H1 (cell line): Measurements from ENCODE around the gene NCF4. TPM values are rescaled to one million over a fixed set of nuclear protein-coding genes. Genes with fewer than 3 reads are reported as not detected.

Experiments
- CTCF ChIA-PET: fragments of 300-600 bp; sonication (Branson Sonifier 250); formaldehyde crosslinking; loops from one replicate; lab custom pipeline; 2021; ENCODE audit not compliant: partially characterized antibody; lab: Charles Lee
- POLR2A ChIA-PET: fragments of 300-600 bp; sonication (Branson Sonifier 250); formaldehyde crosslinking; loops from one replicate; lab custom pipeline; 2021; ENCODE audit warnings: inconsistent platforms; ENCODE audit not compliant: partially characterized antibody; lab: Charles Lee
- DNase-seq, 2 experiments: peaks; one replicate each; pipeline versions ENCODE4 v3.0.0 to v3.0.0-alpha.2; 2010 to 2022; ENCODE audit warnings: low spot score in 2 of 2, low read depth in 1 of 2, mixed read lengths in 1 of 2
- FAIRE-seq: peaks from 2 replicates; lab custom pipeline; 2011; peaks lifted over from hg19 to GRCh38; lab: Jason Lieb, UNC
- H2AFZ ChIP-seq: 2 replicates; pipeline ENCODE4 v1.8.1; 2012; ENCODE audit warnings: low read length, inconsistent platforms
- H2AK5ac ChIP-seq: 2 replicates; pipeline ENCODE4 v1.6.1; 2013; ENCODE audit warnings: low read depth, low read length
- H2BK120ac ChIP-seq: replicated peaks from 2 replicates; pipeline ENCODE3; 2013; ENCODE audit warnings: low read depth, low read length, inconsistent platforms
- H2BK12ac ChIP-seq: 2 replicates; pipeline ENCODE4 v1.6.1; 2013; ENCODE audit warnings: low read depth, low read length
- H2BK15ac ChIP-seq: 2 replicates; pipeline ENCODE4 v1.6.1; 2013; ENCODE audit warnings: low read length
- H2BK20ac ChIP-seq: 2 replicates; pipeline ENCODE4 v1.6.1; 2013; ENCODE audit warnings: low read length
- H2BK5ac ChIP-seq: 2 replicates; pipeline ENCODE4 v1.6.1; 2013; ENCODE audit warnings: low read depth, low read length
- H3K14ac ChIP-seq: 2 replicates; pipeline ENCODE4 v1.6.1; 2013; ENCODE audit warnings: inconsistent platforms; ENCODE audit not compliant: insufficient read length
- H3K18ac ChIP-seq: 2 replicates; pipeline ENCODE4 v1.6.1; 2013; ENCODE audit warnings: low read length; ENCODE audit errors: extremely low read depth
- H3K23ac ChIP-seq: 2 replicates; pipeline ENCODE4 v1.6.1; 2013; ENCODE audit warnings: inconsistent platforms; ENCODE audit not compliant: insufficient read length
- H3K23me2 ChIP-seq: 2 replicates; pipeline ENCODE4 v1.6.1; 2013; ENCODE audit warnings: low read depth, low read length
- H3K27ac ChIP-seq: 2 replicates; pipeline ENCODE4 v1.6.1; 2011; ENCODE audit warnings: low read depth, low read length, inconsistent platforms
- H3K27me3 ChIP-seq, 4 experiments: replicated peaks in 1 of 4; 1 replicate in 1 of 4; 2 replicates in 3 of 4; pipeline versions ENCODE4 v1.6.1 to v1.8.1; 2011 to 2013; ENCODE audit warnings: low read length in 3 of 4, mild to moderate bottlenecking in 3 of 4, inconsistent platforms in 2 of 4, mixed read lengths in 2 of 4, moderate library complexity in 1 of 4; ENCODE audit not compliant: control insufficient read depth in 3 of 4, insufficient read depth in 3 of 4; ENCODE audit errors: extremely low read depth in 1 of 4
- H3K36me3 ChIP-seq, 4 experiments: 2 replicates each; pipeline versions ENCODE4 v1.6.1 to v1.8.1; 2011 to 2013; ENCODE audit warnings: mild to moderate bottlenecking in 4 of 4, low read length in 3 of 4, moderate library complexity in 2 of 4, control low read depth in 1 of 4, inconsistent platforms in 1 of 4; ENCODE audit not compliant: insufficient read depth in 4 of 4, control insufficient read depth in 2 of 4
- H3K4ac ChIP-seq: replicated peaks from 2 replicates; pipeline ENCODE3; 2013; ENCODE audit warnings: low read length, low read depth, mixed read lengths, inconsistent platforms; ENCODE audit not compliant: insufficient read length
- H3K4me1 ChIP-seq, 4 experiments: replicated peaks in 1 of 4; 1 replicate in 1 of 4; 2 replicates in 3 of 4; pipeline versions ENCODE4 v1.6.1 to v1.8.1; 2011 to 2013; ENCODE audit warnings: low read length in 3 of 4, inconsistent platforms in 2 of 4, mixed read lengths in 1 of 4; ENCODE audit not compliant: insufficient read depth in 4 of 4, control insufficient read depth in 3 of 4
- H3K4me2 ChIP-seq, 2 experiments: 2 replicates each; pipeline versions ENCODE4 v1.6.1 to v1.8.1; 2011 to 2013; ENCODE audit warnings: low read depth in 2 of 2, low read length in 2 of 2, control low read depth in 1 of 2, inconsistent platforms in 1 of 2, mild to moderate bottlenecking in 1 of 2; ENCODE audit not compliant: insufficient read depth in 1 of 2
- H3K4me3 ChIP-seq, 4 experiments: fragments of 200-600, 300-600 bp in 1 of 4; sonication (generic), shearing (Covaris generic), sonication (Bioruptor Twin) in 1 of 4; 2 replicates each; pipeline versions ENCODE4 v1.5.1 to v1.8.1; 2011 to 2016; ENCODE audit warnings: low read length in 4 of 4, low read depth in 3 of 4, control low read depth in 2 of 4, inconsistent platforms in 2 of 4, mild to moderate bottlenecking in 2 of 4, mixed read lengths in 1 of 4, moderate library complexity in 1 of 4; ENCODE audit not compliant: insufficient read depth in 2 of 4; ENCODE audit errors: extremely low read depth in 1 of 4
- H3K56ac ChIP-seq: replicated peaks from 2 replicates; pipeline ENCODE3; 2013; ENCODE audit warnings: low read depth, mild to moderate bottlenecking, mixed read lengths, low read length, inconsistent platforms; ENCODE audit not compliant: insufficient read length
- H3K79me1 ChIP-seq: 2 replicates; pipeline ENCODE4 v1.6.1; 2013; ENCODE audit warnings: low read depth, low read length, control low read depth
- H3K79me2 ChIP-seq, 2 experiments: 2 replicates each; pipeline versions ENCODE4 v1.6.1 to v1.8.1; 2012 to 2013; ENCODE audit warnings: low read length in 2 of 2, mild to moderate bottlenecking in 2 of 2, inconsistent platforms in 1 of 2; ENCODE audit not compliant: insufficient read depth in 2 of 2, control insufficient read depth in 1 of 2
- H3K9ac ChIP-seq, 4 experiments: replicated peaks in 1 of 4; 1 replicate in 1 of 4; 2 replicates in 3 of 4; pipeline versions ENCODE4 v1.6.1 to v1.8.1; 2011 to 2013; ENCODE audit warnings: low read depth in 3 of 4, low read length in 3 of 4, control low read depth in 2 of 4, mild to moderate bottlenecking in 2 of 4, moderate library complexity in 2 of 4, inconsistent platforms in 1 of 4; ENCODE audit errors: extremely low read depth in 1 of 4
- H3K9me3 ChIP-seq, 2 experiments: 2 replicates each; pipeline versions ENCODE4 v1.6.1 to v1.8.1; 2012 to 2013; ENCODE audit warnings: mild to moderate bottlenecking in 2 of 2, moderate library complexity in 2 of 2, control low read depth in 1 of 2, inconsistent platforms in 1 of 2, low read depth in 1 of 2, low read length in 1 of 2, mixed read lengths in 1 of 2; ENCODE audit not compliant: insufficient read depth in 2 of 2
- H4K20me1 ChIP-seq, 2 experiments: replicated peaks in 1 of 2; 2 replicates each; pipeline versions ENCODE3 to v1.8.1; 2011 to 2013; ENCODE audit warnings: inconsistent platforms in 2 of 2, low read length in 2 of 2, mild to moderate bottlenecking in 1 of 2; ENCODE audit not compliant: insufficient read depth in 2 of 2, control insufficient read depth in 1 of 2
- H4K5ac ChIP-seq: 2 replicates; pipeline ENCODE4 v1.6.1; 2013; ENCODE audit warnings: low read length, low read depth, mixed read lengths, inconsistent platforms; ENCODE audit not compliant: insufficient read length
- H4K8ac ChIP-seq: 2 replicates; pipeline ENCODE4 v1.8.0; 2013; ENCODE audit warnings: mild to moderate bottlenecking, moderate library complexity, low read length, inconsistent platforms; ENCODE audit not compliant: insufficient read depth; ENCODE audit errors: extremely low read depth
- H4K91ac ChIP-seq: replicated peaks from 2 replicates; pipeline ENCODE3; 2013; ENCODE audit warnings: low read length, mixed read lengths, inconsistent platforms; ENCODE audit not compliant: insufficient read length
- ATF2 ChIP-seq: IDR thresholded peaks from 2 replicates; pipeline ENCODE4 v1.6.1; 2012; ENCODE audit warnings: low read length, inconsistent platforms
- YY1 ChIP-seq: IDR thresholded peaks from 2 replicates; pipeline ENCODE4 v1.6.1; 2011; ENCODE audit warnings: low read depth, mild to moderate bottlenecking, low read length
- WGBS, 2 experiments: shearing (Covaris generic) in 1 of 2; methylation state at CpG; one replicate each; pipeline versions ENCODE4 v1.1.6 to v1.1.7; 2013 to 2015; ENCODE audit warnings: low lambda C conversion rate in 2 of 2, mixed read lengths in 2 of 2, inconsistent platforms in 1 of 2, low coverage in 1 of 2, missing lambda C conversion rate in 1 of 2; ENCODE audit not compliant: insufficient replicate concordance in 2 of 2, insufficient coverage in 1 of 2, insufficient read length in 1 of 2; ENCODE audit errors: extremely low coverage in 1 of 2, missing lambda C conversion rate in 1 of 2; 5-methylcytosine and 5-hydroxymethylcytosine counted together
- polyA plus RNA-seq, 7 experiments: library from polyadenylated mRNA; depleted of rRNA in 3 of 7; stranded (reverse) in 5 of 7; unstranded in 2 of 7; fragments of >200 nt in 5 of 7; fragments of 200-250 nt in 2 of 7; gene quantifications; 1 replicate in 5 of 7; 2 replicates in 1 of 7; 4 replicates in 1 of 7; pipeline versions ENCODE4 v1.2.1 to v1.2.3, GENCODE V29; 2011 to 2013; ENCODE audit warnings: missing spikeins in 2 of 7, mixed read lengths in 2 of 7
- total RNA-seq: library from RNA; stranded (reverse); fragmentation: NEBNext Ultra II Directional; extraction: Animal tissue kit (Norgen Biotek cat#: 25700); gene quantifications from 2 replicates; pipeline ENCODE4 v1.2.1, GENCODE V29; 2021

NCF4 gene
- total and polyA plus RNA-seq, 2 of the 8 experiments (the other 6 are each of a cell fraction or from before 2014, with no cell fraction given): 0.20 TPM; not detected in 1

GRCh38 chr22:36870250-36870649, 9.4 kb downstream of the NCF4 start:
- H3K27ac ChIP-seq: no peak overlapping the region
- H4K5ac ChIP-seq: no peak overlapping the region
- DNase-seq (no peak), FAIRE-seq (no peak)
- peaks cover 0 to 3% of the 10 kb centered on the region in 2 experiments for H4K20me1 ChIP-seq
- H2BK20ac ChIP-seq: no peak overlapping the region
- WGBS, 2 experiments: 95% methylated on average over 14 of the region's 14 CpGs; no CpG with 5 or more reads in 1 of the 2 experiments
- no peak overlapping the region for H3K23ac ChIP-seq
- H3K27me3 ChIP-seq: no peaks in the 10 kb centered on the region
- POLR2A ChIA-PET: interaction anchor here (1.1 kb wide), 1 partner anchor 27 kb away, joined by 3 read pairs; no protein-coding TSS in a partner anchor
- H3K14ac ChIP-seq: no peak overlapping the region
- H3K9me3 ChIP-seq: no peaks in the 10 kb centered on the region
- no peaks in the 10 kb centered on the region for H3K36me3 ChIP-seq
- CTCF ChIA-PET: interaction anchor here (7.7 kb wide), 1 partner anchor 12 kb away, joined by 89 read pairs; the partner anchor contains the start of gene NCF4
- TF ChIP-seq YY1 (no peak), ATF2 (no peak)
- H4K8ac ChIP-seq: no peak overlapping the region
- no peak overlapping the region for H3K56ac ChIP-seq
- H4K91ac ChIP-seq: no peak overlapping the region
- H2AFZ ChIP-seq: no peak overlapping the region
- no peak overlapping the region for H3K4me2 ChIP-seq
- no peaks in the 10 kb centered on the region for H3K79me1 ChIP-seq
- no peak overlapping the region for H3K4ac ChIP-seq
- no peak overlapping the region for H3K9ac ChIP-seq
- H2BK15ac ChIP-seq: no peak overlapping the region
- no peak overlapping the region for H2BK120ac ChIP-seq
- peaks cover 10% of the 10 kb centered on the region; the same call in 1 of the 2 replicates for H3K23me2 ChIP-seq
- H3K4me1 ChIP-seq: peaks cover 0 to 3% (median 0%) of the 10 kb centered on the region in 4 experiments; a peak in 1 of 7 replicates
- no peak overlapping the region for H2AK5ac ChIP-seq
- no peak overlapping the region for H2BK5ac ChIP-seq
- H2BK12ac ChIP-seq: no peak overlapping the region
- H3K18ac ChIP-seq: no peak overlapping the region
- no peak overlapping the region for H3K4me3 ChIP-seq
- H3K79me2 ChIP-seq: no peaks in the 10 kb centered on the region
